ENCODE measurements around the gene LDHD.
"Not testable (repeated sequence)": the region's sequence is repeated elsewhere in the genome, so short reads cannot be mapped to it uniquely, and the experiment has no call there.

LDHD gene

DNA sequence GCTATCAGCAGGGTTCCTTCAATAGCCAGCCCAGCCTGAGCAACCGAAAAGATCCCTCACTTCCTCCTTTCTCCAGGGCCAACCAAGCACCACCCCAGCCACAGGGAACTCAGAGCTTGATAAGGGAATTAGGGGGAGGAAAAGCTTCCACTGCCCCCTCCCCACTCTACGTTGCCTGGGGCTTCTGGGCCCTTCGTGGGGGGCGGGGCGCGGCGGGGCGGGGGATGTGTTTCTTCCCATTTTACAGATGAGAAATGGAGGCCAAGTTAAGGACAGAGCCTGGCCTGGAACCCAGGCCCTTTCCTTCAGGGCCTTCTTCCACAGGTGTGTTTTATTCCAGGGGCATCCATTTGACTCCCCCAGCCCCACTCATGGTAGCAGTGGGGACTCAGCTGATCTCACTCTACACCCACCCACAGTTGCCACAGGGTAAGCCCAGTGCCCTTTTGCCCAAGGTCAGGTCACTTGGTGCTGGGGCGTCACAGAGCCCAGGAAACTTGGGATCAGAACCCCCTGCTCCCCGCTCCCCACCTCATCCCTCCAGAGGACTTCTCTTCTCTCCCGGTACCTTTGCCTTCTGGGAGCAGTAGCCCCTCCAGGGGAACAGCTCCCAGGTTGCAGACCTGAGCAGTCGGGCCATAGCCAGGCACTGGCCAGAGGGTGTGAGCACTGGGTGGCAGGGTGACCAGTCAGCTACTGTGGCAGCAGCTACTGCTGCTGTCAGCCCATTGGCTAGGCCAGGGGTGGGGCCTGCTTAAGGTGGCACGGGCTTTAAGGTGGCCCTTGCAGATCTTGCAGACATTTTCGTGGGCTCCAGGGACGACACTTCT lies at the start of gene LDHD:
LDHD (minus strand) TSS at position 700 of the 830 bp plus-strand sequence; CDS start at position 640, 60 bp downstream.
- DNase-seq (ENCODE audit: low spot score) = peak; percentile 93

DNA sequence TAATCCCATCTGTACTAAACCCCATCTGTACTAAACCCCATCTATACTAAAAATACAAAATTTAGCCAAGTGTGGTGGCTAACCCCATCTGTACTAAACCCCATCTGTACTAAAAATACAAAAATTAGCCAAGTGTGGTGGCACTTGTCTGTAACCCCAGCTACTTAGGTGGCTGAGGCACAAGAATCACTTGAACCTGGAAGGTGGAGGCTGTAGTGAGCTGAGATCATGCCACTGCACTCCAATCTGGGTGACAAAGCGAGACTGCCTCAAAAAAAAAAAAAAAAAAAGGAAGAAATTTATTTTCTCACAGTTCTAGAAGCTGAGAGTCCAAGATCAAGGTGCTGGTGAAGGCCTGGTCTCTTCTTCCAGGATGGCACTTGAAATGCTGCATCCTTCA lies 43.8 kb upstream of the LDHD start:
- no peak for DNase-seq (ENCODE audit: low spot score)

DNA sequence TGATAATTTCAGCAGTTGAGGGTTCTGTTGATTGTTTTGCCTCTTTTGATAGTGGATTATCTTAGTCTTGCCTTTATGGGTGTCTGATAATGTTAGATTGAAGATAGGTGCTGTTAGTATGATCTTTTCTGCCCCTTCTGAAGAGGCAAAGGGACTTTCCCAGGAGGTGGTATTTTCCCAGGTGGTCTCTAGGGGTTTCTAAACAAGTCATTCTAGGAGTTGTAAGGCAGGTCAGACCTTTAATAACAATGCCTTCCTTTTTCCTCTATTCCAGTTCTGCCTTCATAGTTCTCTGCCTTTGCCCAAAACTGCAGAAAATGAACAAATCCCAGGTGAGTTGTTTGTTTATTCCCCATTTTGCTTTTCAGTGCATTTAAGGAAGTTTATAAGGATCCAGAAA lies 36.1 kb upstream of the LDHD start:
- no peak for DNase-seq (ENCODE audit: low spot score)

DNA sequence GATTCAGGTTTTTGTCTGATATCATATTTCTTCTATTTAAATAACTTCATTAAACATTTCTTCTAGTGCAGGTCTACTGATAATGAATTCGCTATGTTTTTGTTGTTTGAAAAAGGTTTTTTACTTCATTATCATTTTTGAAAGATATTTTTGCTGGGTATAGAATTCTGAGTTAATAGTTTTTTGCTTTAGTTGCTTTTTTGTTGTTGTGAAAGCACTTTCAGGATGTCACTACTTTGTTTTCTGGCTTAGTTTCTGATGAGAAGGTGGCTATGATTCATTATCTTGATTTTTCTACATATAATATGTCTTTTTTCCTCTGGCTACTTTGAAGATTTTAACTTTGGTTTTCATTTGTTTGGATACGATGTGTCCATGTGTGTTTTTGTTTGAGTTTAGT lies 35.2 kb upstream of the LDHD start:
- DNase-seq (ENCODE audit: low spot score) = no peak

DNA sequence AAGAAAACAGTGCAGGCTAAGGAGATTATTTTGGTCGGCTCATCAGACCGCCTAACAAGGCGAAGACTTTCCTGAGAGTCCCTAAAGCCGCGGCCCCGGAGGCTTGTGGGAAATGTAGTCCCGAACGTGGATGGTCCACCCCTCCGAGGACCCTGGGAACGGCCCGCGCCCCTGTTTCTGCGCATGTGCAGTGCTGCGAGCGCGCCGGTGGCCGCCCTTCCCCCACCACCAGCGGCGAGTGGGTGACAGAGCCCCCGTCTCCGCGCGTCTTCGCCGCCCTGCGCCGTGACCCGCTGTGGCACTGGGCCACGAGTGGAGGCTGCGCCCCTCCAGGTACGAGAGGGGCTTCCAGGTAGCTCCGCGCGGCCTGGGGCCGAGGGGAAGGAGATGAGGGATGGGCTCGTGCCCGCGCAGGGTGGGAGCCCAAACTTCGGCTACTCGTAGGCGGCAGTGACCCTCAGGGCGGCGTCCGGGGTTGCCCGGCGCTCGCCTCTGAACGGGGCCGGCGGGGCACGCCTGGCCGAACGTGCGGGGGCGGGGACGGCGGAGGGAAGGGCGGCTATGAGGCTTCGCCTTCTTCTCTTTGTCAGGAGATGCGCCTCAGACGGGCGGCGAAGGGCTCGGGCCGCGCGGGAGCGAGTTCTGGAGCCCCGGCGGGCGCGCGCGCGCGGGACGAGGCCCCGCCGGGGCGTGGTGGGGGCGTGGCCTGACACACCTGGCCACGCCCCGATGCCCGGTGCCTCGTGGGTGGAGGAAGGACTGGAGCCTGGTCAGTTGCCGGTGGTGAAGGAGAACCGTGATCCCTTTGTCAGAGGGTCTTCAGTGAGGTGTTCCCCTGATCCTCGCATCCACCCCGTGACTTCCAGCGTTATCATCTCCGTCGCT lies 32.0 kb upstream of the LDHD start, which contains the start of gene ZFP1:
ZFP1 (plus strand) TSS at position 214 of the 885 bp plus-strand sequence. CDS start 4,428 bp downstream, outside the sequence.
- DNase-seq (ENCODE audit: low spot score) = peak; percentile 98

DNA sequence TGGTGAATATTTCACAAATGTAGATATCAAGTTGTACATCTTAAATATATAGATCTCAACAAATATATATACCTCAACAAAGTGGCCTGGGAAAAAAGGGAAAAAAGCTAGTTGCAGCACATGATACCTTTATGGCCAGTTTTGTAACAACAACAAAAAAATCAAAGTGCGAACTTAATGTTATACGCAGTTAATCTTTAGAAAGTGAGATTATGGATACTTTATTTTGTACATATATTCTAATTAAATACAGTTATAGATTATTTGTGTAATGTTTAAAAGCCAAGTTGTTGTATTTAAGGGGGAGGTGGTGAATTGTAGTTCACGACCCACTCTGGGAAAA lies 31.4 kb upstream of the LDHD start:
- no peak for DNase-seq (ENCODE audit: low spot score)

DNA sequence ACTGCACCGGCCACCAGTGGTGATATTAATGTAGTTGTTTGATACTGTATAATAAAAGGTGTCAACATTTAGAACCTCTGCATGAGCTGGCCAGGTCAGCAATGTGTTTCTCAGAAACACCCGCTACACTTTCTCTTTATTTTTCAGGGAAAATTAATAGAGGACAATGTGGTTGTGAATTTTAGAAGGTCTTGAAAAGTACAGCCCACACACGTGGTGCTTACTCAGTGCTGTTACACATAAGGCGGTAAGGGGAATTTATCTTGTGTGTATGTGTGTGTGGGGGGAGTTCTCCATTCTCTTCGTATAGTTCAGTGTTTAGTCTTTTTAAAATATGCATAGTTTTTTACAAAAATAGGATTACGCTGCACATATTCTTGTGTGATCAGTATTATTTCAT lies 27.4 kb upstream of the LDHD start:
- DNase-seq (ENCODE audit: low spot score) = no peak

DNA sequence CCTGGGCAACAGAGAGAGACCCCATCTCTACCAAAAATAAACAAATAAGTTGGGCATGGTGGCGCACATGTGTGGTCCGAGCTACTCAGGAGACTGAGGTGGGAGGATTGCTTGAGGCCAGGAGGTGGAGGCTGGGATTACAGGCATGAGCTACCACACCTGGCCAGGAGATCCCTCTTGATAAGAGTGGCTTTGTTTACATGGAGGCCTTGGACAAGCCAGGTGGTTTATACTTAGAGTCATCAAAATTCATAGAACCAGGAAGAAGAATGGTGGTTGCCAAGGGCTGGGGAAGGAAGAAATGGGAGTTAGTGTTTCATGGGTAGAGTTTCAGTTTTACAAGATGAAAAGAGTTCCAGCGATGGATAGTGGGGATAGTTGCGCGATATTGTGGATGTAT lies 22.9 kb upstream of the LDHD start:
- no peak for DNase-seq (ENCODE audit: low spot score)

DNA sequence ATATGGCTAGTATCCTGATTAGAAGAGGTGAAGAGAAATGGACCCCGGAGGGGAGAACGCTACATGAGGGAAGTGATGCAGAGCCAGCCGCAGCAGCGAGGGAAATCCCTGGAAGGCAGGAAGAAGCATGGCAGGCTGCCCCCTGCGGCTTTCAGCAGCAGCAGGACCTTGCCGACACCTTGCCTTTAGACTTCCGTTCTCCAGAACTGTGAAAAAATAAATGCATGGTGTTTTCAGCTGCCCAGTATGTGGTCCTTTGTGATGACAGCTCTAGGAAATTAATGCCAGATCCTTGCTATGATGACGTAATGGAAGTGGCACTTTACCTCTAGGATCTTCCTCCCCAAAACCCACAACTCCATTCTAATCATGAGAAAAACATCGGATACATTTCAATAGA lies 22.1 kb upstream of the LDHD start:
- no peak for DNase-seq (ENCODE audit: low spot score)

DNA sequence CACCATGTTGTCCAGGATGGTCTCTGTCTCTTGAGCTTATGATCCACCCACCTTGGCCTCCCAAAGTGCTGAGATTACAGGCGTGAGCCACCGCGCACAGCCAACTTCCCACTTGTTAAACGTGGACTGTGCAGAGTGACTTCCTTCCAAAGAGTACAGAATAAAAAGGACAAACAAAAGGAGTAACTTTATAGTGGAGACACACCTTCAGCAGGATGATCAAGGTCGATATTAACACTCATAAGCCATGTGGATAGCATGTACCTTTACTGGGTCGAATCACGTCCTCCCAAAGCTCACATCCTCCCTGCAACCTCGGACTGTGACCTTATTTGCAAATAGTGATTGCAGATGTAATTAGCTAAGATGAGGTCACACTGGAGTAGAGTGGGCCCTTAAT lies 21.7 kb upstream of the LDHD start:
- no peak for DNase-seq (ENCODE audit: low spot score)

DNA sequence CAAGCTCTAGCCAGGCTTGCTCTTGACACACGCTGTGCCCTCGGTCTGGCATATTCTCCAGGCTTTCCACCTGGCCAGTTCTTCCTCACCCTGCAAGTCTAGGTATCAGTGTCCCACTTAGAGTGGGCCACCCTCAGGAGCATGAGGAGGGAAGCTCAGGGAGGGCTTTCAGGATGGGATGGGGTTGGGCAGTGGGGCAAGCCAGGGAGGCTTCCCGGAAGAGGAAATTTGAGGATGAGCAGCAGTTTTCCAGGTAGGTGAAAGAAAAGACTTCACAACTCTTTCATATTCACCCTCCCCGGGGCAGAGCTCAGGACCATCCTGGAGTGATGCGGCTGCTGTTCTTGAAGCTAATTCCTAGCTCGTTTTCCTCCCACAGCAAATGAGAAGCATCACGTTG lies 14.5 kb upstream of the LDHD start:
- no peak for DNase-seq (ENCODE audit: low spot score)

DNA sequence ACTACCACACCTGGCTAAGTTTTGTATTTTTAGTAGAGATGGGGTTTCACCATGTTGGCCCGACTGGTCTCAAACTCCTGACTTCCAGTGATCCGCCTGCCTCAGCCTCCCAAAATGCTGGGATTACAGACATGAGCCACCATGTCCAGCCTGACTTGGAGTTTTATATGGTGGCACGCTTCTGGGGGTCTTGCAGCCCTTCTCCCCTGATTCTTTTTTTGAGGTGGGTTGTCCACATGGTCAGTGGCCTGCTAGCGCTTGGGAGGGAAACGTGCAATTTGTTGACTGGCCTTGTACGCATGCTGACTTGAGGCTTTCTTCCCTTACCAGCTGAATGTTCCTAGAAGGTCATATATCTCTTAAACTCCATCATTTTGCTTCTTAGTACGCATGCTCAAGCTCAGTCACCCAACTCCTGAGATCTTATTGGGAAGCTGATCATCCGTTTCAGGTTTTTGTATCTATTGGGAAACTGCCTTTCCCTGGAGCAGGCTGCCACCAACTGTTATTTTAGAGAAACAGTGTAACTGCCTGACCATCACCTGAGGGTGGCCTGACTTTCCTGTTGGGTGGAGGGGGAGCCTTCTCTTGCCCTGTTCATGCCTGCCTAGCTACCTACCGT lies 13.7 kb upstream of the LDHD start:
- no peak for DNase-seq (ENCODE audit: low spot score)

DNA sequence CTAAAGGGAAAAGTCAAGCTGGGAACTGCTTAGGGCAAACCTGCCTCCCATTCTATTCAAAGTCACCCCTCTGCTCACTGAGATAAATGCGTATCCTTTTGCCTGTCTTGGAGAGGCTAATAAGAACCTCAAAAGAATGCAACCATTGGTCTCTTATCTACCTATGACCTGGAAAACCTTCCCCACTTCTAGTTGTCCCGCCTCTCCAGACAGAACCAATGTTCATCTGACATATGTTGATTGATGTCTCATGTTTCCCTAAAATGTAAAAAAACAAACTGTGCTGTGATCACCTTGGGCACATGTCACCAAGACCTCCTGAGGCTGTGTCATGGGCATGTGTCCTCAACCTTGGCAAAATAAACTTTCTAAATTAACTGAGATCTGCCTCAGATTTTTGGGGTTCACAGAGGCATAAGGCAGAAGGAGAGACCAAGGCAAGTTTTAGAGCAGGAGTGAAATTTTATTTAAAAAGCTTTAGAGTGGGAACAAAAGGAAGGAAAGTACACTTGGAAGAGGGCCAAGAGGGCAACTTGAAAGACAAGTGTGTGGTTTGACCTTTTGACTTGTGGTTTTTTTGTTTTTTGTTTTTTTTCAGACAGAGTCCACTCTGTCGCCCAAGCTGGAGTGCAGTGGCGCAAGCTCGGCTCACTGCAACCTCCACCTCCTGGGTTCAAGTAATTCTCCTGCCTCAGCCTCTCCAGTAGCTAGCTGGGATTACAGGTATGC lies 13.0 kb upstream of the LDHD start:
- DNase-seq (ENCODE audit: low spot score) = not testable (repeated sequence)

DNA sequence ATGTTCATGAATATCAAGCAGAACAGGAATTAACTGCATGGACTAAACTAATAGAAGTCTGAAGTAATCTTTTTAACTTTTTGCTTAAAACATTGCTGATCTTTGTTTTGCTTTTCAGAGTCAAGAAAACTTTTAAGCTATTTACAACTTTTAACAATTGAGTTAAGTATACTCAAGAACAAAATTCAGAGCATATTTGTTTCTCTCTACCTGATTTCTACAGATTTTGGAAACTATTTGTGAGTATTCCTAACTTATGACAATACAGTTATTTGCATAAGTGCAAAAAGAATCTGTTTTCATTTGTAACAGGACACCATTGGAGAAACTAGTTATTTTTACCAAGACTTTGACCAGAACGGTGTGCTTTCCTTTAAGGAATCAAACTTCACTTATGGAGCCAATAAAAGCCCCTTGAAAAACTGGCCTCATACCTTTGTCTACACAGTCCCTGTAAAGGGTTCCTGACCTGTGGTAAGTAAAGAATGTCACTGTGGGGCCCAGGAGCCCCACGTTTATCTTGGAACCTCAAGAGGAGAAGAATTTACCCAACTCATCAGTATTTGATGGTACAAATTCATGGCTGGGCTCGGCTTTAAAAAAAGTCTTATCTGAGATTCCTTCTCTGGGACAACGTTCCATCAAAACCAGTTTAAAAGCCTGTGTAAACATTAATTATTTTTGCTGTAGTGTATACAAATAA lies 11.3 kb upstream of the LDHD start:
- DNase-seq (ENCODE audit: low spot score) = no peak

DNA sequence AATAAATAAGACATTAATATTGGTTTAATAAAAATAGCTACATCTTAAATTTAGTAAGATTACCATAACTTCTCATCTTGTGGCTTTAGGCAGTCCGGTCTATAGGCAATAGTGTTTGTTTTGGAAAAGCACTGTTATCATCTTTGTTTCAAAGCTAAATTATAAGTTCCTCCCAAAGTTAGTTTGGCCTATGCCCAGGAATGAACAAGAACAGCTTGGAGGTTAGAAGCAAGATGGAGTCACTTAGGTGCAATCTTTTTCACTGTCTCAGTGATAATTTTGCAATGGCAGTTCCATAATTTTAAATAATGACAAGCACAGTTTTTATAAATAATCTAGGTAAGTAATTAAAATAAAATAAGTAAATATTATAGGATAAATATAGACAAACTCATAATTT lies 6.0 kb upstream of the LDHD start:
- no peak for DNase-seq (ENCODE audit: low spot score)

DNA sequence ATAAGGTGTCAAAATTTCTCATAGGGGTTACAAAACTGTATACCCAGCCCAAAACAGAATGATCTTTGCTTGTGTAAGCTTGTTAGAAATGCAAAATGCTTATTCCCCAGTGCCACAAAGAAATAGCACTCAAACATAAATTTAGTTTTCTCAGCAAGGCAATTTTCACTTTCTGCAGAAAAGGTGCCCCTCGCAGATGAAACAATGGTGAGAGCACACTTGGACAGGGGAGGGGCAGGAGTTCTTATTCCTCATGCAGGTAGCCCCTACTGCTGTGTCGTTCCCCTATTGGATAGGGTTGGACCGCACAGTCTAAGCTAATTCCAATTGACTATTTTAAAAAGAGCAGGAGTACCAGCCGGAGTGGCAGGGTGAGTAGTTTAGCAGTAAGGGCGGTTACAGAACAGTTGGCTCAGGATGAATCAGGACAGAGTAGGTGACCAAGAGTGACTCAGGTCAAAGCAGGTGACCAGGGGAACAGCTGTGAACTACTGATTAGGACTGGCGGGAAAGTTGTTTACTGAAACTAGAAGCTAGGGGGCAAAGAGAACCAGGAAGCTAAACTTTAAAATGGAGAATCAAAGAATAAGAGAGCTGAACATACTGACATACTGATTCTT lies 5.5 kb upstream of the LDHD start:
- no peak for DNase-seq (ENCODE audit: low spot score)

DNA sequence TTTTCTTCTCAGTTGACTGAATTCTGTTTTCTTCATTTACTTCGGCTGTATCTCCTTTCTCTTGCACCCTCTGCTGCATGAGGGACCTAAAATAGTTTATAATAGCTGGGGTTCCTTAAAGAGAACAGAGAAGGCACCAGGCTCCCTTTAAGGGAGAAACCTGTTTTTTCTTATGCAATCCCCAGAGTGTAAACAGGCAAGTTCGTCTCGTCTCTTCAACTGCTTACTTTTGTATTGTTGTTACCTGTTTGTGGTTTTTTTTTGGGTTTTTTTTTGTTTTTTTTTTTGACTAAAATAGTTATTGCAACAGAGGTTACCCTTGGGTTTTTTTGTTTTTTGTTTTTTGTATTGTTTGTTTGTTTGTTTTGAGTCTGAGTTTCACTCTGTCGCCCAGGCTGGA lies 3.7 kb upstream of the LDHD start:
- no peak for DNase-seq (ENCODE audit: low spot score)

DNA sequence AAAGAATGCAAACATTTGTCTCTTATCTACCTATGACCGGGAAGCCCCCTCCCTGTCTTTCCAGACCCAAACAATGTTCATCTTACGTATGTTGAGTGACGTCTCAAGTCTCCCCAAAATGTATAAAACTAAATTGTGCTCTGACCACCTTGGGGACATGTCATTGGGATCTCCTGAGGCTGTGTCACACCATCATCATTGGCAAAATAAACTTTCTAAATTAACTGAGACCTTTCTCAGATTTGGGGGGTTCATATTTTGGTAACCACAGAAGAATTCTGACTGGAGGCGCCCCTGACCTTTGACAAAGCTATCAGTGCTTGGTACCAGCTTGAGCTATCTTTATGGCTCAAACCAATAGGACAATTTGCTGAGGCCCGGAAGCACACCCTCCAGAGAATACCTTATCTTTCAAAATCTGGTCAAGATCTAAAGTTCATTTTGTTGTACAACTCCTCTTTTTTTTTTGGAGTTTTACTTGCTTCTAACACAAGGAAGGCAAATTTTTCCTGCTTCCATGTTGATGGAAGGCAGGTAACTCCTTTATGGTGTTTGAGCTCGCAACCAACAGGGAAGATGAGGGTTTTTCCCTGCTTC lies 2.5 kb upstream of the LDHD start:
- no peak for DNase-seq (ENCODE audit: low spot score)

DNA sequence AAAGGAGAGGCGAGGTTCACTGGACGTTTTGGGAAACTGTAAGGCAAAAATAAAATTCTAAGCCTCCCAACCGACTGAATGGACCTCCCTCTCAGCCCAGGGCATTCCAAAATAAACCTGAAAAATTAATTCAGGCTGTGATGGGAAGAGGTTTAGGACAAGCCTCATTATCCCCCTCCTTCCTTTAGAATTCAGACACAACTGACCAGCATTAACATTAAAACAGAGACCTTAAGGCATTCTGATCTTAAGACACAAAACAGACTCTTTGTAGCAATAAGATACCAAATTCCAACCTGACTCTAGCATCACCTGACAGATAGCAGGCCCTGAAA lies 298 bp upstream of the LDHD start:
- DNase-seq (ENCODE audit: low spot score) = no peak

DNA sequence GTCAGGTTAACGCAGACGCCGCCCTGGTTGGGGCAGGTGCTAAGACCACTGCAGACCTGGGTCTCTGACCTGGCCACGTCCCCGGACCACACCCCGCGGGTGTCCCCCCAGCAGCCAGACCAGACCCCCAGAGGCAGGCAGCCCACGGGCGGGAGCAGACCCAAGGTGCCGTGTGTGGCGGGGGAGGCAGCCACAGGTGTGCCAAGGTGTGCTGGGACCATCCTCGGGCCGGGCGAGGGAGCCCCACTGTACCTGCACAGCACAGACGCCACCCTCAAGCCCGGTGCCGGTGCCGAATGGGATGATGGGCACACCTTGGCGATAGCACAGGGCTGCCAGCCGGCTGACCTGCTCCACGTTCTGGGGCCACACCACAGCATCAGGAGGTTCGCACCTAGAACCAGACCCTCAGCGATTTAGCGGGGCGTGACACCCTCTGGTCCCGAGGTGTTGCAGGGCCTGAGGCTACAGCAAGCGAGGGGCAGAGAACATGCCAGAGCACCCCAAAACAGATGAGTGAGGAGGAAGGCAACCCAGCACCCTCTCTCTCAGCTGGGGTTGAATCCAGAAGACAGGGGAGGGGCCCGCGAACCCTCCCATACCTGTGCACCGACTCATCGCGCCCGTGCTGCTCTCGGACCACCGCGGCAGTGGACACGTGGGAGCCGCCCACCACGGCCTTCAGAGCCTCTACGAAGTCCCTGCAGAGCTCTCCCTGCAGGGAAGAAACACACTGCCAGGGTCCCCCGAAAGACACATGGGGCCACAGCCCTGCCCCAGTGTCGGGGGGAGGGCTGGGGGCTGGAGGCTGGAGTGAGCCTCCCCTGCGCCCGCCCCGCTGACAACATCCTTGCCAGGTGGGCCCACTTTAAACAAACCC lies 1.4 kb downstream of the LDHD start:
- DNase-seq (ENCODE audit: low spot score) = no peak
